Adipocyte (in vitro differentiated cells): ENCODE results near the gene TMA7B.
"Not testable (repeated sequence)": the region's sequence is repeated elsewhere in the genome, so short reads cannot be mapped to it uniquely, and the experiment has no call there.

Experiments used
- DNase-seq: peaks from one replicate; pipeline ENCODE4 v3.0.0-alpha.2; 2015; ENCODE audit warnings: low read depth
- H3K27me3 ChIP-seq: replicated peaks from 2 replicates; pipeline ENCODE4 v1.7.0; 2013; ENCODE audit warnings: mild to moderate bottlenecking, low read length, moderate library complexity; ENCODE audit not compliant: control insufficient read depth, insufficient read depth
- H3K36me3 ChIP-seq: 2 replicates; pipeline ENCODE4 v1.7.0; 2013; ENCODE audit warnings: low read length, mild to moderate bottlenecking, moderate library complexity; ENCODE audit not compliant: control insufficient read depth, insufficient read depth, severe bottlenecking
- H3K4me1 ChIP-seq: 2 replicates; pipeline ENCODE4 v1.7.0; 2013; ENCODE audit warnings: mild to moderate bottlenecking, low read length, moderate library complexity; ENCODE audit not compliant: control insufficient read depth, insufficient read depth
- H3K4me3 ChIP-seq: 2 replicates; pipeline ENCODE4 v1.7.0; 2013; ENCODE audit warnings: mild to moderate bottlenecking, low read length, moderate library complexity
- H3K9ac ChIP-seq: 2 replicates; pipeline ENCODE4 v1.7.0; 2013; ENCODE audit warnings: mild to moderate bottlenecking, low read length, moderate library complexity
- H3K9me3 ChIP-seq: 2 replicates; pipeline ENCODE4 v1.7.0; 2013; ENCODE audit warnings: mild to moderate bottlenecking, low read length, moderate library complexity; ENCODE audit not compliant: control insufficient read depth

TMA7B gene

GRCh38 chr22:39990686-39991085, 30.5 kb downstream of the TMA7B start:
- no peaks in the 10 kb centered on the region for H3K9me3 ChIP-seq
- peaks cover 42% of the 10 kb centered on the region for H3K27me3 ChIP-seq
- no peaks in the 10 kb centered on the region for H3K4me1 ChIP-seq
- H3K4me3 ChIP-seq = no peak overlapping the region
- H3K9ac ChIP-seq = no peak overlapping the region
- no peak for DNase-seq
- H3K36me3 ChIP-seq = no peaks in the 10 kb centered on the region

DNA sequence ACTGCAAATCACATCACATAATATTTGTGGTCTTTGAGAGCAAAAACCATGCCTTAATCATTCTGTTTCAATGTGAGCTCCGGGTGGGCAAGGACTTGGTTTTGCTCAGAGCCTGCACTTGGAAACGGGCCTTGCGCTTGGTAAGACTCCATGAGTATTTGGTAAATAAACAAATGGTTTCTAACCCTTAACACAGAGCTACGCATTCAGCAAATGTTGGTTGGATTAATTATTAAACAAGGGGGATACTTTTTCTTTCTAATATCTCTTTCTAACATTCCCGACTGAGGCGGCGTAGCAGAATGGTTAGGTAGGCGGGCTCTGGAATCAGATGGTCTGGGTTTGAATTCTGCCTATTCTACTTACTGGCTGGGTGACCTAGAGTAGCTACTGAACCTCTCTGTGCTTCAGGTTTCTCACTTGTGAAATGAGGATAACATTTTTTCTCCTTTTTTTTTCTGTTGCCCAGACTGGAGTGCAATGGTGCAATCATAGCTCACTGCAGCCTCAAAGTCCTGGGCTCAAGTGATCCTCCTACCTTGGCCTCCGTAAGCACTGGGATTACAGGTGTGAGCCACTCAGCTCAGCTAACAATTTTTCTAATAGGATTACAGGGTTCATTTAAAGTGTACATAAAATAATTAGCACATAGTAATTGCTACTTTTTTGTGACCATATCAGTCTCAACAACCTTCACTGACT, 31.1 kb downstream of the TMA7B start:
- no peak overlapping the region for H3K4me3 ChIP-seq
- peaks cover 44% of the 10 kb centered on the region for H3K27me3 ChIP-seq
- no peaks in the 10 kb centered on the region for H3K4me1 ChIP-seq
- H3K9ac ChIP-seq = no peak overlapping the region
- DNase-seq = no peak
- no peaks in the 10 kb centered on the region for H3K9me3 ChIP-seq
- no peaks in the 10 kb centered on the region for H3K36me3 ChIP-seq

DNA sequence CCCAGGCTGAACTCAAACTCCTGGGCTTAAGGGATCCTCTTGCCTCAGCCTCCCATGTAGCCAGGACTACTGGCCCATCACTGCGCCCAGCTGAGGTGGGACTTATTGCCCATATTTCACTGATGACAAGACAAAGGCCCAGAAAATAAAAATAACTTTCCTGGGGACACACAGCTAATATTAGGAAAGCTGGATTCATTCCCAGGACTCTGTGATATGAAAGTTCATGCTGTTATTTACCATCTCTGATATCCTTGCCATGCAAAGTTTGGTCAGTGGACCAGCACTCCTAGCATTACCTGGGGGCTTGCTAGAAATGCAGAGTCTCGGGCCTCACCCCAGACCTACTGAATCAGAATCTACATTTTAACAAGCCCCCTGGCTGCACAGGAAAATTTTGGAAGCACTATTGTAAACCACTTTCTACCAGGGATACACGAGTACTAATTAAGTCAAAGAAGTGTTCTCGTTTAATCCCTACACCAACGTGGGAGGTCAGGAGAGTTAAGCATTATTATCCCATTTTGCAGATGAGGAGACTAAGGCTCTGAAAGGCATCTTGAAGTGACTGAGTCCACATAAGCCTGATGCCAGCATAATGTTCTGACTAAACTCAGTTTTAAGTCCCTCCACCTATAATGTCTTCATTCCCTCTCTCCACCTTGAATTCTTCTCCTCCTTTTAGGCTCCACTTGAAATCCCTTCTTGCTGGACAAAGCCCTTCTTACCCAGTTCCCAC, 32.1 kb downstream of the TMA7B start:
- Histone ChIP-seq H3K9me3 (no peaks in the 10 kb centered on the region), H3K4me3 (no peak overlapping the region), H3K27me3 (peaks cover 49% of the 10 kb centered on the region), H3K9ac (no peak overlapping the region), H3K4me1 (no peaks in the 10 kb centered on the region), H3K36me3 (no peaks in the 10 kb centered on the region)
- DNase-seq = no peak

DNA sequence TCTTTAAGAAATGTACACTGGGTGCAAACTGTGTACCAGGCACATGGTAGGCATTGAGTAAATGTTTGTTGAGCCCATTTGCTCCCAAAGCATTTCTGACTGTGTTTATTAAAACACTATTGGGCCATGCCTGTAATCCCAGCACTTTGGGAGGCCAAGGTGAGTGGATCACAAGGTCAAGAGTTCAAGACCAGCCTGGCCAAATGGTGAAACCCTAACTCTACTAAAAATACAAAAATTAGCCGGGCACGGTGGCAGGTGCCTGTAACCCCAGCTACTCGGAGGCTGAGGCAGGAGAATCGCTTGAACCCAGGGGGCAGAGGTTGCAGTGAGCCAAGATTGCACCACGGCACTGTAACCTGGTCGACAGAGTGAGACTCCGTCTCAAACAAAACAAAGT, 32.7 kb downstream of the TMA7B start:
- not testable (repeated sequence) for H3K4me1 ChIP-seq, H3K9me3 ChIP-seq, H3K9ac ChIP-seq, H3K36me3 ChIP-seq, DNase-seq, H3K4me3 ChIP-seq
- H3K27me3 ChIP-seq = peaks cover 53% of the 10 kb centered on the region

DNA sequence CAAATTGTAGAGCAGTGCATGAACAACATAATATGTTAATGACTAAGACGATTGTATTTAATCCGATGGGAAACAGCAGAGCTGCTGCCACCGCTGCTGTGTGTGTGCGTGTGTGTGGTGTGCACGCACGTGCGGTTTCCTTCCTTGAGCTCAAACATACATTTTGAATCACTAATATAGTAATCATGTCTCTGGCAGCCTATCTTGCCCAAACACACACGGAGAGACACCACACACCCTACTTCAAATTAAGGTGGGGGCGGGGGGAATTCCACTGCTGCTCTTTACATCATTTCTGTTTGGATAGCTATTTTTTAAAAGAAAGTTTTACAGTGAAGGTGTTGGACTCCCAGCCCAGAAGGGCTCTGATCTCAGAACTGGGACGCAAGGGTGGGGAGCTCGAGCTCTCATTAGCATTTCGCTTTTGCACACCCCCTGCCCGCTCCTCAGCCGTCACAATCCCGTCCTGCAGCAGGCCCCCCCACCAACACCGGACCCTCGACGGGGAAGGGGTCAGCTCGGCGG, 33.9 kb downstream of the TMA7B start:
- DNase-seq = no peak
- peaks cover 51% of the 10 kb centered on the region for H3K27me3 ChIP-seq

GRCh38 chr22:39994566-39995392, 34.6 kb downstream of the TMA7B start, which contains the start of gene FAM83F:
Gene FAM83F, plus strand, starts transcription at chr22:39994954. Its CDS starts 89 bp downstream, at chr22:39995043.
- H3K4me3 ChIP-seq = no peak within 1 kb of the TSS
- no peaks in the 10 kb centered on the region for H3K36me3 ChIP-seq
- no peaks in the 10 kb centered on the region for H3K4me1 ChIP-seq
- DNase-seq = no peak
- H3K9ac ChIP-seq = no peak within 1 kb of the TSS
- H3K9me3 ChIP-seq = no peaks in the 10 kb centered on the region
- H3K27me3 ChIP-seq = peaks cover 50% of the 10 kb centered on the region

More for the DNA sequence above, 33.9 kb downstream of the TMA7B start:
- H3K9me3 ChIP-seq = no peaks in the 10 kb centered on the region
- H3K36me3 ChIP-seq = no peaks in the 10 kb centered on the region
- no peaks in the 10 kb centered on the region for H3K4me1 ChIP-seq
- H3K4me3 ChIP-seq = no peak overlapping the region
- H3K9ac ChIP-seq = no peak overlapping the region

DNA sequence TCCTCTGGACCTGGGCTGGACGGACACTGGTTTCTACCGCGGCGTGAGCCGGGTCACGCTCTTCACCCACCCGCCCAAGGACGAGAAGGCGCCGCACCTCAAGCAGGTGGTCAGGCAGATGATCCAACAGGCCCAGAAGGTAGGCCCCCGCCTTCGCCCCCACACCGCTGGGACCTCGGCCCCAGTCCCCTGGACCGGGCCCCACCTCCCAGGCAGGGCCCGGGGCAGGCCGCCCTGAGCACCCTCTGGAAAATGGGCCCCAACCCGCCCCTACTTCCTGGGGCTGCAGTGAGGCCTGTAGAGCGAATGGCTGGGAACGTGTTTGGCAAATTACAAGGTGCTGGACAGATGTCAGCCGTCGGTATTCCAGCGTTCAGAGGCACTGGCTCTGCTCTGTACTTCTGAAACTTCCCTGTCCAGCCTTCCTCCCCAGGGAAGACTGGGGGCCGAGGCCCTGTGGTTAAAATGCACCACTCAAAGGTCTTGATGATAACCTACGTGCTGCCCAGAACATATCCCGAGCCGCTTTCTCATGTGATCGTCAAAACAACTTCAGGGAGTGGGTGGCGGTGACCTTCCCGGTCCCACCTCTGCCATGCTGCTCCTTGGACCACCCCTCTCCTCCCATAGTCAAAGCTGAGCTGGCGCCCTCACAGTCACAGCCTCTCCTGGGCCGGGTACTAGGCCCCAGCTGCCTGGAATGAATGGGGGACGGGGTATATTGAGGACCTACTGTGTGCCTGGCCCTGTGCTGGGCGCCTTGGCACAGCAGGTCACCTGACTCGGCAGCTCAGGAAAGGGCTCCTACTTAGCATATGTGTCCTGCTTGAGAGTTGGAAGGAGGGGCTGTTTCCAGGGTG, 35.4 kb downstream of the TMA7B start:
- peaks cover 58% of the 10 kb centered on the region for H3K27me3 ChIP-seq
- no peaks in the 10 kb centered on the region for H3K36me3 ChIP-seq
- no peaks in the 10 kb centered on the region for H3K9me3 ChIP-seq
- DNase-seq = no peak
- H3K4me3 ChIP-seq = no peak overlapping the region
- H3K9ac ChIP-seq = no peak overlapping the region
- H3K4me1 ChIP-seq = no peaks in the 10 kb centered on the region

DNA sequence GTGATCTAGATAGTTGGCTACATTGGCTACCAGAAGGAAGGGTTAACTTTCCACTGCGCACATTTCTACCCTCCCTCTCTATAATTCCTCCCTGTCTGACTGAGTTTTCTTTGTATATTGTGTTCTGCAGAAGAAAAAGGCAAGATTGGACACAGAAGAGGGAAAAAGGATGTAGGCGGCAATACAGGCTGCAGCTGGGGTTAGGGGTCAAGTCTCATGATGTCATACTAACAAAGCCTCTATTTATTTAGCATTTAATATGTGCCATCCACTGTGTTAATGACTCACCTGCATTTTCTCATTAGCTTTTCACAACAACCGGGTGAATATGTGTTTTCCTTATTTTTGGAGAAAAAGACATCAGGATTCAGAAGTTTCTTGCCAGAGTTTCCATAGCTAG, 36.5 kb downstream of the TMA7B start:
- Histone ChIP-seq H3K4me3 (no peak overlapping the region), H3K4me1 (no peaks in the 10 kb centered on the region), H3K27me3 (peaks cover 68% of the 10 kb centered on the region)

GRCh38 chr22:39997421-39997820, 37.2 kb downstream of the TMA7B start:
- Histone ChIP-seq H3K9me3 (no peaks in the 10 kb centered on the region), H3K4me1 (no peaks in the 10 kb centered on the region), H3K4me3 (no peak overlapping the region), H3K36me3 (no peaks in the 10 kb centered on the region), H3K27me3 (peaks cover 72% of the 10 kb centered on the region), H3K9ac (no peak overlapping the region)
- no peak for DNase-seq

More for the DNA sequence above, 36.5 kb downstream of the TMA7B start:
- no peaks in the 10 kb centered on the region for H3K36me3 ChIP-seq
- no peaks in the 10 kb centered on the region for H3K9me3 ChIP-seq
- no peak for DNase-seq
- H3K9ac ChIP-seq = no peak overlapping the region

- H3K36me3 ChIP-seq = no peaks in the 10 kb centered on the region
- H3K4me3 ChIP-seq = no peak overlapping the region
- no peak overlapping the region for H3K9ac ChIP-seq
- H3K27me3 ChIP-seq = peaks cover 73% of the 10 kb centered on the region
- H3K4me1 ChIP-seq = no peaks in the 10 kb centered on the region
- no peaks in the 10 kb centered on the region for H3K9me3 ChIP-seq
- DNase-seq = peak; percentile 12
These were observed 37.9 kb downstream of the TMA7B start for GRCh38 chr22:39997939-39998726.
